Skeletal muscle tissue (tissue), 4 donors: Measurements from ENCODE around the gene KLK5. TPM values are rescaled to one million over a fixed set of nuclear protein-coding genes. Genes with fewer than 3 reads are reported as not detected.
"Not testable (repeated sequence)": the region's sequence is repeated elsewhere in the genome, so short reads cannot be mapped to it uniquely, and the experiment has no call there.

Source experiments
- H3K27ac ChIP-seq: one replicate; pipeline ENCODE4 v1.7.0; 2013; ENCODE audit warnings: mild to moderate bottlenecking, low read depth, low read length, inconsistent platforms
- H3K27me3 ChIP-seq, 3 donors: one replicate each; pipeline ENCODE4 v1.7.0; 2013; ENCODE audit warnings: low read length in 3 of 3; ENCODE audit not compliant: control insufficient read depth in 3 of 3, insufficient read depth in 3 of 3
- H3K36me3 ChIP-seq, 3 donors: one replicate each; pipeline ENCODE4 v1.7.0; 2013; ENCODE audit warnings: low read length in 3 of 3; ENCODE audit not compliant: control insufficient read depth in 3 of 3, insufficient read depth in 3 of 3
- H3K4me1 ChIP-seq, 3 donors: one replicate each; pipeline ENCODE4 v1.7.0; 2013; ENCODE audit warnings: low read length in 3 of 3, mild to moderate bottlenecking in 3 of 3; ENCODE audit not compliant: control insufficient read depth in 3 of 3, insufficient read depth in 3 of 3
- H3K4me3 ChIP-seq, 3 donors: one replicate each; pipeline ENCODE4 v1.7.0; 2013; ENCODE audit warnings: low read length in 3 of 3
- H3K9ac ChIP-seq, 3 donors: one replicate each; pipeline ENCODE4 v1.7.0; 2013; ENCODE audit warnings: low read length in 3 of 3, mild to moderate bottlenecking in 3 of 3, moderate library complexity in 2 of 3, low read depth in 1 of 3
- H3K9me3 ChIP-seq, 3 donors: one replicate each; pipeline ENCODE4 v1.7.0; 2013; ENCODE audit warnings: low read length in 3 of 3; ENCODE audit not compliant: control insufficient read depth in 3 of 3
- total RNA-seq: library from RNA; depleted of rRNA; stranded (reverse); fragments of >200 nt; gene quantifications from one replicate; pipeline ENCODE4 v1.2.3, GENCODE V29; 2014
- donor health status: Osteomylitis.

The KLK5 gene, protein sequence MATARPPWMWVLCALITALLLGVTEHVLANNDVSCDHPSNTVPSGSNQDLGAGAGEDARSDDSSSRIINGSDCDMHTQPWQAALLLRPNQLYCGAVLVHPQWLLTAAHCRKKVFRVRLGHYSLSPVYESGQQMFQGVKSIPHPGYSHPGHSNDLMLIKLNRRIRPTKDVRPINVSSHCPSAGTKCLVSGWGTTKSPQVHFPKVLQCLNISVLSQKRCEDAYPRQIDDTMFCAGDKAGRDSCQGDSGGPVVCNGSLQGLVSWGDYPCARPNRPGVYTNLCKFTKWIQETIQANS
- not detected for total RNA-seq

DNA sequence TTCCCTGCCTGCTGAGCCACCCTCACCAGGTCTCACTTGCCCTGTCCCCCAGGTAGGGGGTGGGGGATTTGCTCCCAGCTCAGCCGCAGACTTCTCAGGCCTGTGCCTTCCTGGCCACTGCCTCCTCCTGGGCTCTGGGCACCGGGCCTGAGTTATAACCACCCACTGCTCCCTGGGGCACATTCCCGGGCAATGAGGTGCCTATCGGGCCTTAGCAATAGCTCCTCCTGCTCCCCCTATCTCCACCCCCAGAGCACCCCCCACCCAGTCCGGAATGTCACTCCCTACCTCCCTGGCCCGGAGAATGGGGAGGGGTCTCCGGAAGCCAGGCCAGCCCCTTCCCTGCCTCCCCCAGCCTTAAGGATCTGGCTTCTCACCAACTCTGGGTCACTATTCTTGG lies at the start of gene KLK5:
Gene KLK5 (minus strand): TSS at position 129 of the 400 bp plus-strand sequence. CDS start 381 bp downstream, outside the sequence.
- peaks cover 0 to 3% (median 0%) of the 10 kb centered on the region in 3 donors for H3K9me3 ChIP-seq
- no peaks in the 10 kb centered on the region for H3K36me3 ChIP-seq
- no peak within 1 kb of the TSS for H3K4me3 ChIP-seq
- H3K9ac ChIP-seq, result no peak within 1 kb of the TSS
- no peak within 1 kb of the TSS for H3K27ac ChIP-seq
- no peaks in the 10 kb centered on the region for H3K4me1 ChIP-seq
- H3K27me3 ChIP-seq, result peaks cover 3 to 9% (median 3%) of the 10 kb centered on the region in 3 donors

DNA sequence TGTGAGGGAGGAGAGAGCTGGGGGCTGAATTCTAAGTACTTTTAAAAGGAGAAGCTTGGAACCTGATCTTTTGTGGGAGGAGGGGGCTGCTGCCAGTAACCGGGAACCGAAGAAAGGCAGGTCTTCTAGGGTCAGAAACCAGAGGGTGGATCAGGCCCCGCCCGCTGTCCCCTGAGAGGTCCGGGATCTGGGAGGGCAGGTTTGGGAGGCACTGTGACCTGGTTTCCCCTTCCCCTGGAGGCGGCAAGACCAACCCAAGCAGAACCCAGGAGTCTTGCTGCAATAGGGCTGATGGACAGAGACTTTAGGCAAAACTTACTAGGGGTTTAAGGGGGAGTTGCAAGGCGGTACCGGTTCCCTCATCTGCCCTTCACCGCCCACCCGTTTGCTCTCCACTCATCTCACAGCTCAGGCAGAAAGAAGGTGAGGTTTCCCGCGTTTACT lies 49.3 kb upstream of the KLK5 start:
- H3K9me3 ChIP-seq, result peaks cover 0 to 4% (median 0%) of the 10 kb centered on the region in 3 donors
- peaks cover 0 to 34% (median 19%) of the 10 kb centered on the region in 3 donors for H3K27me3 ChIP-seq
- H3K36me3 ChIP-seq, result no peaks in the 10 kb centered on the region
- H3K4me3 ChIP-seq, result no peak overlapping the region
- no peaks in the 10 kb centered on the region for H3K4me1 ChIP-seq
- H3K9ac ChIP-seq, result no peak overlapping the region
- H3K27ac ChIP-seq, result no peak overlapping the region

DNA sequence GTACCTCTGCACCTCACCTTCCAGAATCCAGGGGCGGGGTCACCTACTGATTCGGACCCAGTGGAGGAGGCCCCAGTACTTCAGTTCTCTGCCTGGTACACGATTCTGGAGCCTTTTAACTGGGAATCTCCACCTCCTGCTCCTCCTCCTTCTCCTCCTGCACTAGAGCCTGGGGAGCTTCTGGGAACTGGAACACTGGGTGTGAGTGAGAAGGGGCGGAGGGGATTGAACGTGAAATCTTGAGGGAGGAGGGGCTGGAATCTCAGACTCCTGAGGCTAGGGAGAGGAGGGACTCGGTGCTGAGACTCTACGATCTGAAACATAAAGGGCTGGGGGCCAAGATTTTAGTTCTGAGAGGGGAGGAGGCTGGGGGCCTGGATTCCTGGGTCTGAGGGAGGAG lies 48.7 kb upstream of the KLK5 start, which contains the start of gene KLK8:
Gene KLK8 (minus strand): TSS at position 90 of the 400 bp plus-strand sequence. CDS start 437 bp downstream, outside the sequence.
- Histone ChIP-seq H3K27me3 (peaks cover 0 to 28% (median 17%) of the 10 kb centered on the region in 3 donors), H3K36me3 (no peaks in the 10 kb centered on the region), H3K4me3 (no peak within 1 kb of the TSS), H3K9me3 (peaks cover 0 to 4% (median 0%) of the 10 kb centered on the region in 3 donors), H3K4me1 (no peaks in the 10 kb centered on the region), H3K27ac (no peak within 1 kb of the TSS), H3K9ac (no peak within 1 kb of the TSS)

DNA sequence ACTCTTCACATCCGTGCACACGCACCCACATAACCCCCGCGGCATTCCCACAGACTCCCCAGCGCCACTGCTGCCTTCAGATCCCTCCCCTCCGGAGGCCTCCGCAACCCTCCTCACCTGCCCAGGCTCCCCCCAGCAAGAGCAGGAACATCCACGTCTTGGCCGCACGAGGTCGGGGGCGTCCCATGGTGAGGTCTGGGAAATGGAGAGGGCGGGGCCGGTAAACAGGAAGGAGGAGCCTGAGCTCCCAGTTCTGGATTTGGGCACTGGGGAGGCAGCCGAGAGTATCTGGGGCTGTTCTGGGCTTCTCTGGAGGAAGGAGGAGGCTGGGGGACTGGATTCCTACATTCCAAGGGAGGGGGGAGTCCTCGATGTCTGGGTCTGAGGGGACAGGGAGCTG lies 48.1 kb upstream of the KLK5 start:
- Histone ChIP-seq H3K9ac (no peak overlapping the region), H3K4me3 (no peak overlapping the region), H3K27me3 (peaks cover 0 to 26% (median 17%) of the 10 kb centered on the region in 3 donors), H3K36me3 (no peaks in the 10 kb centered on the region), H3K4me1 (no peaks in the 10 kb centered on the region), H3K27ac (no peak overlapping the region), H3K9me3 (peaks cover 0 to 4% (median 0%) of the 10 kb centered on the region in 3 donors)

DNA sequence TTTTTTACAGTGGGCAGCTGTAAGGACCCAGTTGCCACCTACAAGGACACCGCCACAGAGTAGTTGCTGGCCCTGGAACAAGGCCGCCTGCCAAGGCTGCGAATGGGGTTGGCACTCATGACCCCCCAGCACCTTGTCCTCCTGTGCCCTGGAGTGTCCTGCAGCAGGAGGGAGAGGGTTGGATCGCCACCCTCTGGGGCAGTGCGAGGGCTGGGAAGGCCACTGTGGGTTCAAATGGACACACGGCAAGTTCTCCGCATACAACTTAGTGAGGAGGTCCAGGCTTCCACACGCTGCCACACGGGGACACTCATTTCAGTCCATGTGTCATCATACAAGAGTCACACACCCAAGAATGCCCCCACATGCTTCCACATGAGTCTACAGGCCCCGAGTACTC lies 47.6 kb upstream of the KLK5 start:
- no peak overlapping the region for H3K27ac ChIP-seq
- H3K27me3 ChIP-seq, result peaks cover 0 to 27% (median 17%) of the 10 kb centered on the region in 3 donors
- H3K36me3 ChIP-seq, result no peaks in the 10 kb centered on the region
- H3K9ac ChIP-seq, result no peak overlapping the region
- no peak overlapping the region for H3K4me3 ChIP-seq
- H3K9me3 ChIP-seq, result peaks cover 0 to 6% (median 0%) of the 10 kb centered on the region in 3 donors
- no peaks in the 10 kb centered on the region for H3K4me1 ChIP-seq

DNA sequence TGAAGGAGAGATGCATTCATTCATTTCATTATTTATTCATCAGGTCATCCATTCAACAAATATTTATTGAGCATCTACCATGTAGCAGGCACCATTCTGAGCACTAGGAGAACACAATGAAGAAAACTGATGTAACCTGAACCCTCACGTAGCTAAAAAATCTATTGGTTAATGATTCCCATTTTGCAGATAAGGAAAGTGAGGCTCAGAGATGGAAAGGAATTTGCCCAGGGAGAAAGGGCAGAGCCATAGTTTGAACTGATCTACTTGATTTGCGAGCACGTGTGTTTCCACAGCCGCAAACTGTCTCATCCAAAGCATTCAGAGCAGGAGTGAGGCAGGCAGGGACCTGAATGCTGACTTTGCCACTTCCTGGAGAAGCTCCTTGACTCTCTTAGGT lies 45.8 kb upstream of the KLK5 start:
- Histone ChIP-seq H3K27me3 (peaks cover 0 to 23% (median 17%) of the 10 kb centered on the region in 3 donors), H3K27ac (no peak overlapping the region), H3K36me3 (no peaks in the 10 kb centered on the region), H3K9me3 (peaks cover 0 to 6% (median 3%) of the 10 kb centered on the region in 3 donors), H3K9ac (no peak overlapping the region), H3K4me1 (no peaks in the 10 kb centered on the region), H3K4me3 (no peak overlapping the region)

DNA sequence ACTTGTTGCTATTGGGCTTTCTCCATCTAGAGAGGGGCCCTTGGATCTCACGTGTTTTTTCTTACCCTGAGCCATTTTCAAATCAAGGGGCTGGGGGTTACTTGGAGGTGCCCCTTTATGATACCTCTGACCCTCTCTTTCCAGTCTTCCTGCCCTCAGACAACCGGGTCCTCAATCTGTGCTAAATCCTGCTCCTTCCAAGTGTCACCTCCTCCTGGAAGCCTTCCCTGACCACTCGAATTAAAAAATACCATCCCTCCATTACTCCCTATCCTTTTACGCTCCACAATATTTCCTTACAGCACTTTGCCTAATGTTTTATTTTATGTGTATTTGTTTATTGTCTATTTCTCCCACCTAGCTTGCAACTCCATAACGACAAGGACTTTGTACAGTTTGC lies 45.2 kb upstream of the KLK5 start:
- Histone ChIP-seq H3K27me3 (peaks cover 0 to 23% (median 17%) of the 10 kb centered on the region in 3 donors), H3K9me3 (peaks cover 0 to 6% (median 3%) of the 10 kb centered on the region in 3 donors), H3K4me1 (no peaks in the 10 kb centered on the region), H3K27ac (no peak overlapping the region), H3K9ac (no peak overlapping the region), H3K4me3 (no peak overlapping the region), H3K36me3 (no peaks in the 10 kb centered on the region)

DNA sequence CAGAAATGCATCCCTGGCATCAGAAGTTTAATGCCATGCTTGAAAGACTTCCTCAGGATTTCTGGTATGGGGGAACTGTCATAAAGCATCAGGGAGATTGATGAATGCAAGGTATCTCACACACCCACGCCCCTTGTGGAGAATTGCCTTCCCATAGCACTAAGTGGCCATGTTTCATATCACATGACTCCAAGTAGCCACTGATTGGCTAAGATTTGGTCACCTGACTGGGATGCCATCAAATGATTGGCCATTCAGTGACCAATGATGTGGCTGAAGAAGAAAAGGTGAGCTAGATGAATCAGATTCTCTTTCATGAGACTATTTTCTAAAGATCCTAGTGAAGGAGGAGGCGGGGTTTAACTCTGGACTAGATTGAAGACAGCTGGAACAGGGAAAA lies 41.3 kb upstream of the KLK5 start:
- Histone ChIP-seq H3K9ac (no peak overlapping the region), H3K27me3 (peaks cover 0 to 8% (median 0%) of the 10 kb centered on the region in 3 donors), H3K4me1 (no peaks in the 10 kb centered on the region), H3K9me3 (peaks cover 0 to 3% (median 2%) of the 10 kb centered on the region in 3 donors), H3K27ac (no peak overlapping the region), H3K36me3 (no peaks in the 10 kb centered on the region), H3K4me3 (no peak overlapping the region)

DNA sequence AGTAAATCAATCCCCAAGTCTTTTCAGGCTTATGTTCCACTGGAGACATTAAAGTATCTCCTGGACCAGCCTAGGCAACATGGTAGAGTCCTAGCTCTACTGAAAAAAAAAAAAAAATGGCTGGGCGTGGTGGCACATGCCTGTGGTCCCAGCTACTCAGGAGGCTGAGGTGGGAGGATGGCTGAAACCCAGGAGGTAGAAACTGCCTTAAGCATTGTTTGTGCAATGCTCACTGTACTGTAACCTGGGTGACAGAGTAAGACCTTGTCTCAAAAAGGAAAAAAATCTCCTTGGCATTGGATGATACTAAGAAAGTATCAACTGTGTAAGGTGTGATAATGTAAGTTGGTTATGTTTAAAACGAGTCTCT lies 39.8 kb upstream of the KLK5 start:
- Histone ChIP-seq H3K9ac (no peak overlapping the region), H3K27ac (no peak overlapping the region), H3K27me3 (peaks cover 0 to 5% (median 0%) of the 10 kb centered on the region in 3 donors), H3K9me3 (peaks cover 0 to 3% (median 2%) of the 10 kb centered on the region in 3 donors), H3K4me3 (no peak overlapping the region), H3K36me3 (no peaks in the 10 kb centered on the region), H3K4me1 (no peaks in the 10 kb centered on the region)

DNA sequence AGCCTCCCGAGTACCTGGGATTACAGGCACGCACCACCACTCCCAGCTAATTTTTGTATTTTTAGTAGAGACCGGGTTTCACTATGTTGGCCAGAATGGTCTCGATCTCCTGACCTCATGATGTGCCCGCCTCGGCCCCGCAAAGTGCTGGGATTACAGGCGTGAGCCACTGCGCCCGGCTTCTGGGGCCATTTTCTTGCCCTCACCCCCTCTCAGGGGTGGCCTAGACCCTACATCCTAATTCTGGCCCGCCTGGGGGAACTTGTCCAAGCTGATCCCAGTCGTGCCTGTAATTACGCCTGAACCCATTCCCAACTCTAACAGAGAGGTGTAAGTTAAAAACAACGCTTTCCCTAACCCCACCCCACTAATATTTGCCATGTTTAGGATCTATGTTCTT lies 31.6 kb upstream of the KLK5 start:
- H3K36me3 ChIP-seq, H3K9ac ChIP-seq, H3K27ac ChIP-seq, H3K9me3 ChIP-seq, H3K4me3 ChIP-seq, H3K4me1 ChIP-seq: not testable (repeated sequence)
- H3K27me3 ChIP-seq, result peaks cover 0 to 14% (median 5%) of the 10 kb centered on the region in 3 donors
